CD14-positive monocyte (primary cell): ENCODE results near the gene ADAT1. TPM values are rescaled to one million over a fixed set of nuclear protein-coding genes. Genes with fewer than 3 reads are reported as not detected.
A peak's percentile ranks its signal among the peaks of the same experiment; 100 is the strongest.

Source experiments
- DNase-seq, 3 donors: peaks; one replicate each; pipeline ENCODE4 v3.0.0-alpha.2; 2011 to 2022
- H2AFZ ChIP-seq: 2 replicates; pipeline ENCODE4 v1.6.0; 2012; ENCODE audit warnings: mild to moderate bottlenecking, low read depth, low read length, inconsistent platforms; ENCODE audit not compliant: insufficient read depth, poor library complexity, severe bottlenecking
- H3K27ac ChIP-seq, 2 donors: 1 replicate in 1 of 2; 2 replicates in 1 of 2; pipeline ENCODE4 v1.5.1; 2012 to 2013; ENCODE audit warnings: low read length in 2 of 2, control low read depth in 1 of 2, inconsistent platforms in 1 of 2, low read depth in 1 of 2, mild to moderate bottlenecking in 1 of 2
- H3K27me3 ChIP-seq, 2 donors: one replicate each; pipeline versions ENCODE4 v1.6.0 to v1.6.1; 2011 to 2013; ENCODE audit warnings: low read length in 2 of 2; ENCODE audit not compliant: control insufficient read depth in 2 of 2, insufficient read depth in 2 of 2
- H3K36me3 ChIP-seq, 2 donors: replicated peaks in 1 of 2; 1 replicate in 1 of 2; 2 replicates in 1 of 2; pipeline versions ENCODE4 v1.5.1 to v1.6.1; 2012 to 2013; ENCODE audit warnings: low read length in 2 of 2, control low read depth in 1 of 2, inconsistent platforms in 1 of 2, mild to moderate bottlenecking in 1 of 2; ENCODE audit not compliant: insufficient read depth in 2 of 2, control insufficient read depth in 1 of 2
- H3K4me1 ChIP-seq, 2 donors: 1 replicate in 1 of 2; 2 replicates in 1 of 2; pipeline versions ENCODE4 v1.5.1 to v1.6.1; 2012 to 2013; ENCODE audit warnings: low read length in 2 of 2, control low read depth in 1 of 2, inconsistent platforms in 1 of 2, mild to moderate bottlenecking in 1 of 2, moderate library complexity in 1 of 2; ENCODE audit not compliant: insufficient read depth in 2 of 2, control insufficient read depth in 1 of 2
- H3K4me2 ChIP-seq: replicated peaks from 2 replicates; pipeline ENCODE3; 2012; ENCODE audit warnings: low read length, moderate library complexity, mild to moderate bottlenecking; ENCODE audit not compliant: poor library complexity, severe bottlenecking; ENCODE audit errors: extremely low read depth
- H3K4me3 ChIP-seq, 3 experiments: fragments of 200-600 bp in 1 of 3; sonication (generic) in 1 of 3; replicated peaks in 1 of 3; 1 replicate in 2 of 3; 2 replicates in 1 of 3; pipeline ENCODE4 v1.5.1; 2011 to 2013; ENCODE audit warnings: low read length in 3 of 3, mild to moderate bottlenecking in 3 of 3, control low read depth in 2 of 3, low read depth in 2 of 3, inconsistent platforms in 1 of 3, moderate library complexity in 1 of 3
- H3K79me2 ChIP-seq: 2 replicates; pipeline ENCODE4 v1.6.0; 2012; ENCODE audit warnings: mild to moderate bottlenecking, control low read depth, inconsistent platforms, low read length, moderate library complexity; ENCODE audit not compliant: insufficient read depth
- H3K9ac ChIP-seq: 2 replicates; pipeline ENCODE4 v1.6.0; 2017; ENCODE audit warnings: low read length, mild to moderate bottlenecking; ENCODE audit not compliant: insufficient read depth, poor library complexity, severe bottlenecking
- H3K9me3 ChIP-seq, 2 donors: replicated peaks in 1 of 2; 1 replicate in 1 of 2; 2 replicates in 1 of 2; pipeline versions ENCODE4 v1.5.1 to v1.6.1; 2012 to 2013; ENCODE audit warnings: low read length in 2 of 2, control low read depth in 1 of 2; ENCODE audit not compliant: control insufficient read depth in 1 of 2, insufficient read depth in 1 of 2
- H4K20me1 ChIP-seq: 2 replicates; pipeline ENCODE4 v1.6.0; 2012; ENCODE audit warnings: mild to moderate bottlenecking, low read length, control low read depth, moderate library complexity; ENCODE audit not compliant: insufficient read depth
- H3K27ac Mint-ChIP-seq, 7 donors: one replicate each; pipeline ENCODE4 v1.8.0; 2020; ENCODE audit warnings: mild to moderate bottlenecking in 7 of 7, mixed read lengths in 7 of 7, moderate library complexity in 6 of 7, inconsistent platforms in 2 of 7
- H3K27me3 Mint-ChIP-seq, 3 donors: one replicate each; pipeline ENCODE4 v1.8.0; 2021 to 2022; ENCODE audit warnings: low read depth in 3 of 3, mild to moderate bottlenecking in 3 of 3, mixed read lengths in 3 of 3, moderate library complexity in 3 of 3, inconsistent platforms in 1 of 3
- H3K36me3 Mint-ChIP-seq, 2 donors: one replicate each; pipeline ENCODE4 v1.8.0; 2020; ENCODE audit warnings: mixed read lengths in 2 of 2, inconsistent platforms in 1 of 2, mild to moderate bottlenecking in 1 of 2
- H3K4me1 Mint-ChIP-seq: one replicate; pipeline ENCODE4 v1.8.0; 2020; ENCODE audit warnings: mild to moderate bottlenecking, mixed read lengths
- H3K4me3 Mint-ChIP-seq, 2 donors: one replicate each; pipeline ENCODE4 v1.8.0; 2020; ENCODE audit warnings: mild to moderate bottlenecking in 2 of 2, mixed read lengths in 2 of 2, moderate library complexity in 1 of 2
- H3K9me3 Mint-ChIP-seq, 7 donors: one replicate each; pipeline ENCODE4 v1.8.0; 2020 to 2022; ENCODE audit warnings: mixed read lengths in 7 of 7, mild to moderate bottlenecking in 6 of 7, moderate library complexity in 6 of 7, inconsistent platforms in 2 of 7
- WGBS: methylation state at CpG from one replicate; pipeline ENCODE4 v1.1.5; 2013; ENCODE audit warnings: missing lambda C conversion rate; ENCODE audit not compliant: insufficient coverage; 5-methylcytosine and 5-hydroxymethylcytosine counted together
- intact Hi-C, 2 donors: fragments of 100-400 bp; cut with micrococcal nuclease; formaldehyde crosslinking; loops; one replicate each; pipeline versions ENCODE4 v1.15.0 to v1.15.1; 2023
- polyA plus RNA-seq, 3 donors: library from polyadenylated mRNA; depleted of rRNA in 1 of 3; unstranded in 2 of 3; stranded (reverse) in 1 of 3; fragments of 300-500 nt in 2 of 3; fragments of >200 nt in 1 of 3; fragmentation: Illumina TruSeq in 2 of 3; gene quantifications; 1 replicate in 2 of 3; 2 replicates in 1 of 3; pipeline ENCODE4 v1.2.3, GENCODE V29; 2012 to 2021
- TF ChIP-seq, protein P1 (sequence below): fragments of 200-600 bp; IDR thresholded peaks from one replicate; pipeline ENCODE4 v1.8.0; 2022; ENCODE audit warnings: antibody characterized with exemption, mild to moderate bottlenecking

Gene ADAT1
- polyA plus RNA-seq, 3 donors: 16.8 to 18.9 (median 17.8) TPM

DNA sequence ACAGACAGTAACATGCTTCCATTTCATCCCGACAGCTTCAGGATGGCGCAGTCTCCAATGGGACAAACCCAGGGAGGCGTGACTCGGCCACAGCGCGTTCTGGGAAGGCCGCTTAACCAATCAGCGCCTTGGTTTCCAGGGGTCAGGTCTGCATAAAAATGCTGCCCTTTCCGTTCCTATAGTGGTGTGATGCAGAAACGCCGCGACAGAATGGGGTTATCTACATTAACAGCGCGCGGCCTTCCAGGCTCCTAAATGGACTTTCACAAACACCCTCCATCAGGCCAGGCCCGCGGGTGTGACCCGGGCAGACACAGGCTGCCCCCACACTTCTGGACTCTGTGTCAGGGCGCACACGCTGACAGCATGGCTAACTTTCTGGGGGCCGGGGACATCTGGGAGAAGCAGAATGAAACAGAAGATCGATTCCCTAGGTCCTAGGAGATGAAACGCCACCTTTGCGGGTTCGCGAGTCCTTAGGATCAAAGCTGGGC, 67.8 kb downstream of the ADAT1 start:
- no peak overlapping the region for H3K27ac ChIP-seq
- Mint-ChIP-seq H3K27ac (peak overlapping the region in 4 of 7 donors; percentile 14 to 59 (median 54)), H3K9me3 (peaks cover 0 to 3% (median 0%) of the 10 kb centered on the region in 7 donors), H3K36me3 (no peaks in the 10 kb centered on the region), H3K27me3 (peaks cover 16 to 32% (median 28%) of the 10 kb centered on the region in 3 donors), H3K4me3 (peak overlapping the region; percentile 83 to 92), H3K4me1 (peaks cover 15% of the 10 kb centered on the region)
- peak overlapping the region; percentile 99 for H2AFZ ChIP-seq
- peak in 2 of 3 donors; percentile 5 to 30 for DNase-seq
- no peaks in the 10 kb centered on the region for H4K20me1 ChIP-seq
- WGBS: 0% methylated on average over 25 of the region's 26 CpGs
- peaks cover 19 to 23% of the 10 kb centered on the region in 2 donors for H3K4me1 ChIP-seq
- no peaks in the 10 kb centered on the region for H3K36me3 ChIP-seq
- peaks cover 7 to 15% of the 10 kb centered on the region in 2 donors for H3K27me3 ChIP-seq
- peak overlapping the region; percentile 38 to 85 (median 46) for H3K4me3 ChIP-seq
- intact Hi-C loops: loop anchor here in 1 of 2 donors (5.0 kb wide), 1 partner anchor 38 kb away; no protein-coding TSS in a partner anchor
- H3K9me3 ChIP-seq: no peaks in the 10 kb centered on the region
- TF ChIP-seq, protein P1, sequence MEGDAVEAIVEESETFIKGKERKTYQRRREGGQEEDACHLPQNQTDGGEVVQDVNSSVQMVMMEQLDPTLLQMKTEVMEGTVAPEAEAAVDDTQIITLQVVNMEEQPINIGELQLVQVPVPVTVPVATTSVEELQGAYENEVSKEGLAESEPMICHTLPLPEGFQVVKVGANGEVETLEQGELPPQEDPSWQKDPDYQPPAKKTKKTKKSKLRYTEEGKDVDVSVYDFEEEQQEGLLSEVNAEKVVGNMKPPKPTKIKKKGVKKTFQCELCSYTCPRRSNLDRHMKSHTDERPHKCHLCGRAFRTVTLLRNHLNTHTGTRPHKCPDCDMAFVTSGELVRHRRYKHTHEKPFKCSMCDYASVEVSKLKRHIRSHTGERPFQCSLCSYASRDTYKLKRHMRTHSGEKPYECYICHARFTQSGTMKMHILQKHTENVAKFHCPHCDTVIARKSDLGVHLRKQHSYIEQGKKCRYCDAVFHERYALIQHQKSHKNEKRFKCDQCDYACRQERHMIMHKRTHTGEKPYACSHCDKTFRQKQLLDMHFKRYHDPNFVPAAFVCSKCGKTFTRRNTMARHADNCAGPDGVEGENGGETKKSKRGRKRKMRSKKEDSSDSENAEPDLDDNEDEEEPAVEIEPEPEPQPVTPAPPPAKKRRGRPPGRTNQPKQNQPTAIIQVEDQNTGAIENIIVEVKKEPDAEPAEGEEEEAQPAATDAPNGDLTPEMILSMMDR: no peak
- H3K79me2 ChIP-seq: no peaks in the 10 kb centered on the region
- H3K9ac ChIP-seq: peak overlapping the region; percentile 29
- H3K4me2 ChIP-seq: peak overlapping the region; percentile 97

DNA sequence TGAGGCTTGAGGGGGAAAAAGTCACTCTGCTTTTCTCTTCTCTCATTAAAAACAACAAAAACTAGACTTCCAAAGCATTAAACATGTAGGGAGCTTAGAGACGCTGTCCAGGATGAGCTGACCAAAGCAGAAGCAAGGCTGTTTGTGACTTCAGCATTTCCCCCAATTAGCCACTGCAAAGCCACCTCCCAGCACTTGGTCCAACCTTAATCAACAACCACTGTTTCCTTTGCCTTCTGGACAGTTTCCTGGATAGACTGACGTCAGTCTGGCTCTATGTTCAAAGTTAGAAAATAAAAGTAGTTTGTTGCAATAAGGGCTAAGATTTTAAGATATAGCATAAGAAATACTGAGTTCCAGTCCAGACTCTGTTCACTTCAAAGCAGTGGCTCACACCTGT, 70.1 kb downstream of the ADAT1 start:
- no peak for DNase-seq
- H3K4me1 ChIP-seq: peaks cover 25 to 30% of the 10 kb centered on the region in 2 donors
- H3K4me3 ChIP-seq: no peak overlapping the region
- Mint-ChIP-seq H3K4me3 (no peak overlapping the region), H3K9me3 (peaks cover 0 to 3% (median 0%) of the 10 kb centered on the region in 7 donors), H3K36me3 (no peaks in the 10 kb centered on the region), H3K4me1 (peaks cover 21% of the 10 kb centered on the region), H3K27me3 (peaks cover 12 to 20% (median 18%) of the 10 kb centered on the region in 3 donors), H3K27ac (no peak overlapping the region)
- 78% methylated on average over 1 of the region's 2 CpGs for WGBS
- H3K27ac ChIP-seq: no peak overlapping the region
- intact Hi-C loops: no loop called here
- peaks cover 7 to 13% of the 10 kb centered on the region in 2 donors for H3K27me3 ChIP-seq
- no peak overlapping the region for H3K4me2 ChIP-seq
- H3K36me3 ChIP-seq: no peaks in the 10 kb centered on the region
- no peaks in the 10 kb centered on the region for H4K20me1 ChIP-seq
- H2AFZ ChIP-seq: no peak overlapping the region
- TF ChIP-seq, protein P1: no peak
- H3K9ac ChIP-seq: no peak overlapping the region
- no peaks in the 10 kb centered on the region for H3K79me2 ChIP-seq
- H3K9me3 ChIP-seq: no peaks in the 10 kb centered on the region
